IPS-20b (cell line): ENCODE data around the gene ELANE.

ENCODE experiments used
- H3K27ac ChIP-seq: one replicate; pipeline ENCODE4 v1.5.1; 2013; ENCODE audit warnings: low read length
- H3K27me3 ChIP-seq: 2 replicates; pipeline ENCODE4 v1.6.1; 2013; ENCODE audit warnings: mild to moderate bottlenecking, low read length, inconsistent platforms; ENCODE audit not compliant: insufficient read depth
- H3K36me3 ChIP-seq: 2 replicates; pipeline ENCODE4 v1.6.1; 2013; ENCODE audit warnings: low read depth, mild to moderate bottlenecking, inconsistent platforms, low read length, moderate library complexity; ENCODE audit not compliant: insufficient read depth
- H3K4me1 ChIP-seq: 2 replicates; pipeline ENCODE4 v1.6.1; 2013; ENCODE audit warnings: mild to moderate bottlenecking, control low read depth, inconsistent platforms, low read length, moderate library complexity; ENCODE audit not compliant: insufficient read depth
- H3K4me3 ChIP-seq: 2 replicates; pipeline ENCODE4 v1.5.1; 2013; ENCODE audit warnings: mild to moderate bottlenecking, low read length, inconsistent platforms
- H3K9ac ChIP-seq: 2 replicates; pipeline ENCODE4 v1.6.1; 2013; ENCODE audit warnings: low read depth, mild to moderate bottlenecking, inconsistent platforms, low read length, moderate library complexity
- H3K9me3 ChIP-seq: 2 replicates; pipeline ENCODE4 v1.6.1; 2013; ENCODE audit warnings: mild to moderate bottlenecking, low read depth, low read length, inconsistent platforms; ENCODE audit not compliant: insufficient read depth

Gene ELANE

DNA sequence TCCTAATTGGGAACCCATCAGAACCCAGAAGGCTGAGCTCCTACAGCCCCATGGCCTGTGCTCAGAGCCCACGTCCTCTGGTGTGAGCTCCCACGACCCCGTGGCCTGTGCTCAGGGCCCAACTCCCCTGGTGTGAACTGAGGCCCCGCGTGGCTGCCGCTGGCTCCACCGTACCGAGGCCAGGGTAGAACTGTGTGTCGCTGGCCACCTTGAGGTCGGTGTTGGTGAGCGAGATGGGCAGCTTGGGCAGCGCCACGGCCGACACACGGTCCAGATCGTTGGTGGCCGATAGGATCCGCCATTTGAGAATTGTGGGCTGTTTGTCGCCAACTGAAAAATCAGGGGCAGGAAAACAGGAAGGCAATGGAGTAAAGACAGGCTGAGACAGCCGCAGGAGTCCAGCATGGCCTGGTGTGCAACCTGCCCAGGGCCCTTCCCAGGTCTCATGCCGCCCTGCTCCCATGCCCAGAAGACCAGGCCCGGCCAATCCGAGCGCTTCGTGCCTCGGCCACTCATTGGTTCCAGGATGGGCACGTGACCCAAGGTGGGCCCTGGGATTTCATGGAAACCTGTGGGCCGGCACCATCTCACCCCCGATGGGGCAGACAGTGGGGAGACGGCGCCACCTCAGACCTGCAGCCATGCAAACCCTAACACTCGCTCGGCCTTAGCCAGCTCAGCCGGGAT is 29.4 kb downstream of the ELANE start:
- H3K4me1 ChIP-seq = no peaks in the 10 kb centered on the region
- H3K9ac ChIP-seq = no peak overlapping the region
- H3K9me3 ChIP-seq = no peaks in the 10 kb centered on the region
- H3K27ac ChIP-seq = no peak overlapping the region
- no peak overlapping the region for H3K4me3 ChIP-seq
- H3K36me3 ChIP-seq = peaks cover 42% of the 10 kb centered on the region
- H3K27me3 ChIP-seq = no peaks in the 10 kb centered on the region

DNA sequence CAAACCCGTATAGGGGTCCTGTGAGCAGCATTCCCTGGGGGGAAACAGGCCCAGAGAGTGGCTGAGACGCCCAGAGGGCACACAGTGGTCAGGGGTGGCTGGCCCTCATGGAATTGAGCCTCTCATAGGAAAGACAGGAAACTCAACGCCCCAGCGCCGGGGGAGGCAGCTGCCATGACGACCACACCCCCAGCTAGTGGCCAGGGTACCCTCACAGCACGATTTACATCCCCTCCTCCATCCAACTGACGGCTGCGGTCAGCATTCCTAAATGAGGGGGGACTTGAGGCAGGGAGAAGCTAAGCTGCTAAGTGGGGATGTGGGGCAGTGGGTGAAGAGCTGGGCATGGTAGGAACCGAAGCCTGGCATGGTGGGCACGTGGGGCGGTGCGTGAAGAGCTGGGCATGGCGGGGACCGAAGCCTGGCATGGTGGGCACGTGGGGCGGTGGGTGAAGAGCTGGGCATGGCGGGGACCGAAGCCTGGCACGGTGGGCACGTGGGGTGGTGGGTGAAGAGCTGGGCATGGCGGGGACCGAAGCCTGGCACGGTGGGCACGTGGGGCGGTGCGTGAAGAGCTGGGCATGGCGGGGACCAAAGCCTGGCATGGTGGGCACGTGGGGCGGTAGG is 30.9 kb downstream of the ELANE start:
- H3K4me3 ChIP-seq = no peak overlapping the region
- no peak overlapping the region for H3K27ac ChIP-seq
- H3K4me1 ChIP-seq = no peaks in the 10 kb centered on the region
- no peaks in the 10 kb centered on the region for H3K27me3 ChIP-seq
- H3K9ac ChIP-seq = no peak overlapping the region
- H3K36me3 ChIP-seq = peaks cover 52% of the 10 kb centered on the region
- no peaks in the 10 kb centered on the region for H3K9me3 ChIP-seq

DNA sequence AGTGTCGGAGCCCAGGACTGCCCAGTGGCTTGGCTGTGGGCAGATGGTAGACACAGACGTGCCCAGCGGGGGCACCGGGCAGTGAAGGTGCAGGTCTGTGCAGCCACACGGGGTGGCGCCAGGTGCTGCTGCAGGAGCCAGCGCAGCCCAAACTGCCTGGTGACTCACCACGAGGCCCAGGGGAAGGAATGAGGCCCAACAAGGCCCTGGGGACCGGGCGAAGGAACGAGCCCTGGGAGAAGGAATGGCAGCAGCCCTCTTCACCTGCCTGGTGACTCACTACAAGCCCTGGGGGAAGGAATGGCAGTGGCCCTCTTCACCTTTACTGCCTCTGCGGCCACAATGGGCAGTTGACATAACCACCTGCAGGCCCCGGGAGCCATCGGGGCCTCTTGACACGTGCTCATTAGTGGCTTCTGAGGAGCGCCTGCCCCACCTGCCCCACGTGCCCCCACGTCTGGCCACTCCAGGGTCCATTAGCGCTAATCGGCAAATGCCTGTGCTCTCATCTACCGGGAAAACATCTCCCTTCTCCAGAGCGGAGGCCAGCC is 31.6 kb downstream of the ELANE start:
- Histone ChIP-seq H3K27ac (no peak overlapping the region), H3K27me3 (no peaks in the 10 kb centered on the region), H3K9ac (no peak overlapping the region), H3K4me3 (no peak overlapping the region), H3K36me3 (peaks cover 56% of the 10 kb centered on the region), H3K4me1 (no peaks in the 10 kb centered on the region), H3K9me3 (no peaks in the 10 kb centered on the region)

DNA sequence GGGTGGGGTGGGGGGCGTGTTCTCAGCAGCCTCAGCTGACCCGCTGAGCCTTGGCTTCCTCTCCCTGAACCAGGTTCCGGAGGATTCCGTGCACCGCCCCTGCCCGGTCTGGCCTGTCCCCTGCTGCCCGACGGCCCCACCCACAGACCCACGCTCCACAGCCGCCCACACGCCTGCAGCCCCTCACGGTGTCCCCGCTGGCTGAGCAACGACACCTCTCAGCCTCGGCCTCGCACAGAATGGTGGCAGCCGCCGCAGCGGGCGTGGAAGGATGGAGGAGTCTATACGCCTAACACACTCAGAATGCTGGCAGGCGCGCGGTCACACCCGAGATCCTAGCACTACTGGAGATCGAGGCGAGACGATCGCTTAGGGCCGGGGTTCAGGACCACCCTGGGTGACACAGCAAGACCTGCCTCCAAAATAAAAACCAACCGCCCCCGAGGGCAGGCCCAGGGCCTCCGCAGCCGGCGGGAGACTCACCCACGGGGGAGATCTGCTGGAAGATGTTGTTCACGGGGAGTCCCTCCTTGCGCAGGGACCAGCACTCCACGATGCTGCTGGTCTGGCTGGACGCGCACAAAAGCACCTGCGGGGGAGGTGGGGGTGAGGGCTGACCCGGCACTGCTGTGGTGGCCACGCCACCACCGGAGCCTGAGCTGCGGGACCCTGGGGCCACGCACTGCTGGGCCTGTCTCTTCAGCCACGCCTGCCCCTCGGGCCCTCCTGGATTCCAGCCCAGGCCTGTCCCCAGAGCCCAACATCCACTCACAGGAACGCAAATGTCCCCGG is 32.5 kb downstream of the ELANE start:
- H3K9me3 ChIP-seq = no peaks in the 10 kb centered on the region
- H3K4me3 ChIP-seq = no peak overlapping the region
- H3K9ac ChIP-seq = no peak overlapping the region

DNA sequence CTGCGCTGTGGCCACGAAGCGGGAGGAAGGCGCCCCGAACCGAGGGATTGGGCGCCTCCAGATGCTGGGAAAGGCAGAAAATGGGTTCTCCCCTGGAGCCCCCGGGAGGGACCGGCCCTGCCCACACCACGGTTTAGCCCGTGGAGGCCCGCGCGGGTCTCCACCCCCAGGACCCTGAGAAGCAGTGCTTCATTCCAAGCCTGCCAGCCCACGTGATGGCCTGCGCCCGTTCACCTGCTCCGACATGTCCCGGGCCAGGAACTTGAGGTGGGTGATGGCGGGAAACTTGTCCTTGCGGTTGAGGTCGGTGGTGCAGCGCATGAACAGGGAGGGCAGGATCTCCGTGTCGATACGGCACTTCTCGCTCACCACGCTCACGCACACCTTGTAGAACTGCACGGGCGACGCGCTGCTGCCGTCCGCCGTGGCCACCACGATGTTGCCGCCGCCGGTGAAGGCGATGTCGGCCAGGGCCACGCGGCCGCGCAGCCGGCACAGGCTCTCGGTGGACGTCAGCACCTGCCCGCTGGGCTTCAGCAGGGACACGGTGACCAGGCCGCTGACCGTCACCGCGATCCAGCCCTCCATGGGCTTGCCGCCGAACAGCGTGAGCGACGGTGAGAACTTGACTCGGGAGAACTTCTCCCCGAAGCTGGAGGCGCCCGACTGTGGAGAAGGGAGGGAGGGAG is 33.6 kb downstream of the ELANE start:
- H3K9ac ChIP-seq = no peak overlapping the region
- H3K4me1 ChIP-seq = no peaks in the 10 kb centered on the region
- no peaks in the 10 kb centered on the region for H3K9me3 ChIP-seq
- peaks cover 75% of the 10 kb centered on the region for H3K36me3 ChIP-seq
- no peak overlapping the region for H3K27ac ChIP-seq
- H3K27me3 ChIP-seq = no peaks in the 10 kb centered on the region
- H3K4me3 ChIP-seq = no peak overlapping the region

More for the DNA sequence above, 32.5 kb downstream of the ELANE start:
- Histone ChIP-seq H3K4me1 (no peaks in the 10 kb centered on the region), H3K27ac (no peak overlapping the region), H3K27me3 (no peaks in the 10 kb centered on the region), H3K36me3 (peaks cover 64% of the 10 kb centered on the region)

DNA sequence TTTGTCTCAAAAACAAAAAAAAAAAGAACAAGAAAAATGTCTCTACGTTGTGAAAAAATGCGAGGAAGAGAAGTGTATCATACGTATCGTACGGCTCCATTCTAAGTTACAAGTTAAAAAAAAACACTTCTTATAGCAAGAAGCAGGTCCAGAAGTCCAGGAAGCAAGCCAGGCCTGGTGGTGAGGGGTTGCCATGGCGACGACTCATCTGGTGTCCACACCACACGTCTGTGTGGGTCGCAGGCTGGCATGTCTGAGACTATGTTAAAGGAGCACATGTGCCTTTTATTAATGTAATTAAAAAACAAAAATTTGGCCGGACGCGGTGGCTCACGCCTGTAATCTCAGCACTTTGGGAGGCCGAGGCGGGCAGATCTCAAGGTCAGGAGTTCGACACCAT is 35.0 kb downstream of the ELANE start:
- no peaks in the 10 kb centered on the region for H3K27me3 ChIP-seq
- no peaks in the 10 kb centered on the region for H3K9me3 ChIP-seq
- H3K27ac ChIP-seq = no peak overlapping the region
- peaks cover 66% of the 10 kb centered on the region for H3K36me3 ChIP-seq
- no peak overlapping the region for H3K4me3 ChIP-seq
- H3K4me1 ChIP-seq = no peaks in the 10 kb centered on the region
- no peak overlapping the region for H3K9ac ChIP-seq

DNA sequence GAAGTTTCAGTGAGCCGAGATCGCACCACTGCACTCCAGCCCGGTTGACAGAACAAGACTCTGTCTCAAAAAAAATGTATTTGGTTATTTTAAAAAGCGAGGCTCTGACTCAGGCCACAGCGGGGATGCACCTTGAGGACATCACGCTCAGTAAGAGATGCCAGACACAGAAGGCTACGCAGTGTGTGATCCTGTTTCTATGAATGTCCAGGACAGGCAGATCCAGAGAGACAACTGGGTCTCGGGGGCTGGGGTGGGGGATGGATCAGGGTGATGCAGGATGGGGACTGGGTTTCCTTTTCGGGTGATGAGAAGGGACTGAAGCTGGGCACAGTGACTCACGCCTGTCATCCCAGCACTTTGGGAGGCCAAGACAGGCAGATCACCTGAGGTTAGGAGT is 35.5 kb downstream of the ELANE start:
- Histone ChIP-seq H3K9ac (no peak overlapping the region), H3K4me1 (no peaks in the 10 kb centered on the region), H3K9me3 (no peaks in the 10 kb centered on the region), H3K36me3 (peaks cover 61% of the 10 kb centered on the region), H3K4me3 (no peak overlapping the region), H3K27ac (no peak overlapping the region), H3K27me3 (no peaks in the 10 kb centered on the region)

DNA sequence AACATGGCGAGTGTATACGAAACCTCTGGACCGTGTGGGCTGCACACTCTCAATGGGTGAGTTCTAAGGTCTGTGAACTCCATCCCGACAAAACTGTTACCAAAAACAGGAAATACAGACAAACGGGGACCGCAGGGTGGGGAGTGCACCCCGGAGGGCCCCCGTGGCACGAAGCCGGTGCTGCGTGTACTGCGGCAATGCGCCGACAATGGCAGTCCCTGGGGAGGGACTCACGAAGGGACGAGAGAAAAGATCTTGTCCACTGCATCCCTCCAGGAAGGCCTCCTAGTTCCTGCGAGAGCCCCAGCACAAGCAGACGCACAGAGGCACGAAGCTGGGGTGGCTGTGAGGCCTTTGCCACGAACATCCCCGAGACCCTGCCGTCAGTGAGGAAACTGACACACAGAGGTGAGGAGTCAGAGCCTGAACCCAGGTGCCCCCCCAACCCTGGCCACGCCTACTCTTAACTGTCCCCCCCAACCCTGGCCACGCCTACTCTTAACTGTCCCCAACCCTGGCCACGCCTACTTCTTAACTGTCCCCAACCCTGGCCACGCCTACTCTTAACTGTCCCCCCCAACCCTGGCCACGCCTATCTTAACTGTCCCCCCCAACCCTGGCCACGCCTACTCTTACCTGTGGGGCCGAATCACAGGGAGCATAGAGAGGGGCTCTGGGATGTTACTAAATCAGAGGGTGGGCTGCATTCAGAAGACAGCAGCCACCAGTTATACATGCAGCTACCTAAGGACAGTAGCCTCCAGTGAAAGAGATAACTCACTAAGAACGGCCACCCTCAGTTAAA is 36.7 kb downstream of the ELANE start:
- Histone ChIP-seq H3K4me3 (no peak overlapping the region), H3K9ac (no peak overlapping the region), H3K9me3 (no peaks in the 10 kb centered on the region), H3K4me1 (no peaks in the 10 kb centered on the region), H3K36me3 (peaks cover 53% of the 10 kb centered on the region), H3K27me3 (no peaks in the 10 kb centered on the region), H3K27ac (no peak overlapping the region)

DNA sequence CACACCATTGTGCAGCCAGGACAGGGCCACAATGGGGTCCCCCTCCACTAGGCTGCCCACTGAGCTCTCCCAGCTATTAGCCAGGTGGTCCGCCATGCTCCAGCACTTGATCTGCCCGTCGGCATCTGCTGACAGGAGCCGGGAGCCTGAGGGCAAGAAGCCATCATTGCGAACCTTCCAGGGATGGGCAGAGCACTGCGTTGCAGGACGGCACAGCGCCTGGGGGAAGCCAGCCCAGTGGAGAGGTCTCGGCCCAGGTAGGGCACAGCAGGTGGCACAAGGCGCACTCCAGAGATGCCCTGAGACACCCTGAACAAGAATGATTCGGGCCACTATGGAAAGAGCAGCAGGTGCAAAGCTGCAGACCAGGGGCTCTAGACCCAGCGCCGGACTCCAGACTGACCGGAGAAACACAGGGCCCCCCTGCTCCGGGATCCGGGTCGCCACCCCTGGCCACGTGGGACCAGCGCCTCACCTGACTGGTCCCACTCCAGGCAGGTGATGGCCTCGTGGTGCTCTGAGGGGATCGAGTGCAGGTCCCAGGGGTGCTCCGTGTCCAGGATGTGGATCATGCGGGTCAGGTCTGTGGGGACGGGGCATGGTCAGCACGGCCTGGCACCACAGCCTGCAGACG is 37.7 kb downstream of the ELANE start:
- no peaks in the 10 kb centered on the region for H3K9me3 ChIP-seq
- H3K4me3 ChIP-seq = no peak overlapping the region
- no peaks in the 10 kb centered on the region for H3K27me3 ChIP-seq
- H3K36me3 ChIP-seq = peaks cover 50% of the 10 kb centered on the region
- H3K27ac ChIP-seq = no peak overlapping the region
- no peaks in the 10 kb centered on the region for H3K4me1 ChIP-seq
- no peak overlapping the region for H3K9ac ChIP-seq

DNA sequence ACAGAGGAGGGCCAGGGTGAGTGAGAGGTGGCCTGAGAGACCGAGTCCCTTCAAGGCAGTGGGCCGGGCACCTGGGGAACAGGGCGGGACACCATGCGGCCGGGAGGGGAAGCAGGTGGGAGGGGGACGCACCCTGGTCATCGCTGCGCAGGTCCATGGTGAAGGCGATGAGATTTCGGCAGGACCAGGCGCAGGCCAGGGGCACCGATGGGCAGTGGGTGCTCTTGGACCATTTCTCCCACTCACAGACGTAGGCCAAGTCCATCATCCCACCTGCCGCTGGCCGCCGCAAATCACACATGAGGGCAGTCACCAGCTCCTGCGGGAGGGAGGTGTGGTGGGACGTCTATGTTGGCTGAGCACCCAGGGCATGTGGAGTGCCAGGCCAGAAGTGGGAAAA is 38.7 kb downstream of the ELANE start:
- H3K27ac ChIP-seq = no peak overlapping the region
- H3K27me3 ChIP-seq = no peaks in the 10 kb centered on the region
- H3K9me3 ChIP-seq = no peaks in the 10 kb centered on the region
- H3K36me3 ChIP-seq = peaks cover 39% of the 10 kb centered on the region
- no peak overlapping the region for H3K9ac ChIP-seq
- H3K4me1 ChIP-seq = no peaks in the 10 kb centered on the region
- no peak overlapping the region for H3K4me3 ChIP-seq
